HepG2 (cell line): ENCODE data around the gene CELSR2. TPM values are rescaled to one million over a fixed set of nuclear protein-coding genes. Genes with fewer than 3 reads are reported as not detected.
A peak's percentile ranks its signal among the peaks of the same experiment; 100 is the strongest.

Experiments
- ATF6 ChIP-seq: sonication (generic); formaldehyde crosslinking; conservative IDR thresholded peaks from 2 replicates; pipeline ENCODE4 v1.4.0; 2020; ENCODE audit warnings: missing genetic modification reagents
- DNMT3B ChIP-seq: conservative IDR thresholded peaks from 2 replicates; pipeline ENCODE4 v1.6.1; 2016; ENCODE audit warnings: missing biosample characterization, control low read depth
- EP300 ChIP-seq, 3 experiments: sonication (generic) in 1 of 3; formaldehyde crosslinking in 1 of 3; IDR thresholded peaks; 2 replicates each; pipeline versions ENCODE4 v1.5.1 to v1.6.1; 2011 to 2020; ENCODE audit warnings: low read depth in 2 of 3, low read length in 2 of 3, borderline replicate concordance in 1 of 3, improper control_type of control experiment in 1 of 3, mild to moderate bottlenecking in 1 of 3, missing genetic modification reagents in 1 of 3, moderate library complexity in 1 of 3
- HMGXB3 ChIP-seq: sonication (generic); formaldehyde crosslinking; IDR thresholded peaks from 2 replicates; pipeline ENCODE4 v1.4.0; 2020; ENCODE audit warnings: missing genetic modification reagents, borderline replicate concordance
- KAT2B ChIP-seq: fragments of 150-350 bp; IDR thresholded peaks from 2 replicates; pipeline ENCODE4 v1.6.1; 2014; ENCODE audit warnings: low read depth, low read length, borderline replicate concordance
- PCBP1 ChIP-seq: fragments of 200-400 bp; formaldehyde crosslinking; IDR thresholded peaks from 2 replicates; pipeline ENCODE4 v1.6.1; 2017; ENCODE audit warnings: mild to moderate bottlenecking, low read depth, low read length, borderline replicate concordance
- TBX3 ChIP-seq: fragments of 450-650 bp; IDR thresholded peaks from 2 replicates; pipeline ENCODE4 v1.6.1; 2017; ENCODE audit warnings: antibody characterized with exemption, mild to moderate bottlenecking, inconsistent platforms, borderline replicate concordance
- YY1 ChIP-seq: IDR thresholded peaks from 2 replicates; pipeline ENCODE4 v1.6.1; 2011; ENCODE audit warnings: low read length, low read depth, moderate library complexity, mild to moderate bottlenecking; ENCODE audit not compliant: insufficient read depth, insufficient replicate concordance
- ZNF724P ChIP-seq: sonication (generic); formaldehyde crosslinking; IDR thresholded peaks from 2 replicates; pipeline ENCODE4 v1.8.0; 2022; ENCODE audit warnings: missing genetic modification reagents, borderline replicate concordance
- polyA plus RNA-seq, 8 experiments: library from polyadenylated mRNA; depleted of rRNA in 3 of 8; stranded (reverse) in 7 of 8; unstranded in 1 of 8; fragments of >200 nt; fragmentation: Illumina TruSeq in 4 of 8; extraction: Trizol in 4 of 8; gene quantifications; 2 replicates each; pipeline versions ENCODE4 v1.2.1 to v1.2.3, GENCODE V29; 2011 to 2016; ENCODE audit warnings: low read depth in 4 of 8, missing spikeins in 1 of 8, mixed read lengths in 1 of 8; ENCODE audit not compliant: insufficient read depth in 1 of 8
- total RNA-seq, 5 experiments: library from RNA; depleted of rRNA; stranded (reverse); fragments of >200 nt; fragmentation: Illumina TruSeq; extraction: Trizol; gene quantifications; 2 replicates each; pipeline ENCODE4 v1.2.3, GENCODE V29; 2016; ENCODE audit warnings: low read depth in 1 of 5
- TF ChIP-seq, protein P1 (sequence below): sonication (generic); formaldehyde crosslinking; IDR thresholded peaks from 2 replicates; pipeline ENCODE4 v1.4.0; 2020; ENCODE audit warnings: missing genetic modification reagents, borderline replicate concordance
- TF ChIP-seq, protein P2 (sequence below): IDR thresholded peaks from 2 replicates; pipeline ENCODE4 v1.4.0; 2020; ENCODE audit warnings: mild to moderate bottlenecking, missing genetic modification reagents
- TF ChIP-seq, protein P3 (sequence below): sonication (generic); formaldehyde crosslinking; IDR thresholded peaks from 2 replicates; pipeline ENCODE4 v1.5.0; 2020; ENCODE audit warnings: mild to moderate bottlenecking, missing genetic modification reagents

CELSR2 gene
- total and polyA plus RNA-seq, 2 of the 13 experiments (the other 11 are each of a cell fraction or from before 2014, with no cell fraction given): 4.0 to 6.6 TPM

- TF ChIP-seq, protein P1, sequence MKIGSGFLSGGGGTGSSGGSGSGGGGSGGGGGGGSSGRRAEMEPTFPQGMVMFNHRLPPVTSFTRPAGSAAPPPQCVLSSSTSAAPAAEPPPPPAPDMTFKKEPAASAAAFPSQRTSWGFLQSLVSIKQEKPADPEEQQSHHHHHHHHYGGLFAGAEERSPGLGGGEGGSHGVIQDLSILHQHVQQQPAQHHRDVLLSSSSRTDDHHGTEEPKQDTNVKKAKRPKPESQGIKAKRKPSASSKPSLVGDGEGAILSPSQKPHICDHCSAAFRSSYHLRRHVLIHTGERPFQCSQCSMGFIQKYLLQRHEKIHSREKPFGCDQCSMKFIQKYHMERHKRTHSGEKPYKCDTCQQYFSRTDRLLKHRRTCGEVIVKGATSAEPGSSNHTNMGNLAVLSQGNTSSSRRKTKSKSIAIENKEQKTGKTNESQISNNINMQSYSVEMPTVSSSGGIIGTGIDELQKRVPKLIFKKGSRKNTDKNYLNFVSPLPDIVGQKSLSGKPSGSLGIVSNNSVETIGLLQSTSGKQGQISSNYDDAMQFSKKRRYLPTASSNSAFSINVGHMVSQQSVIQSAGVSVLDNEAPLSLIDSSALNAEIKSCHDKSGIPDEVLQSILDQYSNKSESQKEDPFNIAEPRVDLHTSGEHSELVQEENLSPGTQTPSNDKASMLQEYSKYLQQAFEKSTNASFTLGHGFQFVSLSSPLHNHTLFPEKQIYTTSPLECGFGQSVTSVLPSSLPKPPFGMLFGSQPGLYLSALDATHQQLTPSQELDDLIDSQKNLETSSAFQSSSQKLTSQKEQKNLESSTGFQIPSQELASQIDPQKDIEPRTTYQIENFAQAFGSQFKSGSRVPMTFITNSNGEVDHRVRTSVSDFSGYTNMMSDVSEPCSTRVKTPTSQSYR (CRISPR knock-in tag): no peak
- no peak for TF ChIP-seq TBX3
- TF ChIP-seq, protein P2, sequence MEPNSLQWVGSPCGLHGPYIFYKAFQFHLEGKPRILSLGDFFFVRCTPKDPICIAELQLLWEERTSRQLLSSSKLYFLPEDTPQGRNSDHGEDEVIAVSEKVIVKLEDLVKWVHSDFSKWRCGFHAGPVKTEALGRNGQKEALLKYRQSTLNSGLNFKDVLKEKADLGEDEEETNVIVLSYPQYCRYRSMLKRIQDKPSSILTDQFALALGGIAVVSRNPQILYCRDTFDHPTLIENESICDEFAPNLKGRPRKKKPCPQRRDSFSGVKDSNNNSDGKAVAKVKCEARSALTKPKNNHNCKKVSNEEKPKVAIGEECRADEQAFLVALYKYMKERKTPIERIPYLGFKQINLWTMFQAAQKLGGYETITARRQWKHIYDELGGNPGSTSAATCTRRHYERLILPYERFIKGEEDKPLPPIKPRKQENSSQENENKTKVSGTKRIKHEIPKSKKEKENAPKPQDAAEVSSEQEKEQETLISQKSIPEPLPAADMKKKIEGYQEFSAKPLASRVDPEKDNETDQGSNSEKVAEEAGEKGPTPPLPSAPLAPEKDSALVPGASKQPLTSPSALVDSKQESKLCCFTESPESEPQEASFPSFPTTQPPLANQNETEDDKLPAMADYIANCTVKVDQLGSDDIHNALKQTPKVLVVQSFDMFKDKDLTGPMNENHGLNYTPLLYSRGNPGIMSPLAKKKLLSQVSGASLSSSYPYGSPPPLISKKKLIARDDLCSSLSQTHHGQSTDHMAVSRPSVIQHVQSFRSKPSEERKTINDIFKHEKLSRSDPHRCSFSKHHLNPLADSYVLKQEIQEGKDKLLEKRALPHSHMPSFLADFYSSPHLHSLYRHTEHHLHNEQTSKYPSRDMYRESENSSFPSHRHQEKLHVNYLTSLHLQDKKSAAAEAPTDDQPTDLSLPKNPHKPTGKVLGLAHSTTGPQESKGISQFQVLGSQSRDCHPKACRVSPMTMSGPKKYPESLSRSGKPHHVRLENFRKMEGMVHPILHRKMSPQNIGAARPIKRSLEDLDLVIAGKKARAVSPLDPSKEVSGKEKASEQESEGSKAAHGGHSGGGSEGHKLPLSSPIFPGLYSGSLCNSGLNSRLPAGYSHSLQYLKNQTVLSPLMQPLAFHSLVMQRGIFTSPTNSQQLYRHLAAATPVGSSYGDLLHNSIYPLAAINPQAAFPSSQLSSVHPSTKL (CRISPR knock-in tag): no peak
- TF ChIP-seq PCBP1: no peak
- no peak for TF ChIP-seq EP300 (IDR thresholded peaks at IDR 0.05; ENCODE audit: low read depth in 2 of 2, low read length in 2 of 2)
- no peak for TF ChIP-seq EP300 (CRISPR knock-in tag; IDR thresholded peaks at IDR 0.05; ENCODE audit: borderline replicate concordance)
- TF ChIP-seq ZNF724P (CRISPR knock-in tag): 0 out of 2 replicates have a peak, but pooled peaks have one; percentile 32
- TF ChIP-seq KAT2B: no peak
- TF ChIP-seq ATF6 (CRISPR knock-in tag): no peak
- TF ChIP-seq, protein P3, sequence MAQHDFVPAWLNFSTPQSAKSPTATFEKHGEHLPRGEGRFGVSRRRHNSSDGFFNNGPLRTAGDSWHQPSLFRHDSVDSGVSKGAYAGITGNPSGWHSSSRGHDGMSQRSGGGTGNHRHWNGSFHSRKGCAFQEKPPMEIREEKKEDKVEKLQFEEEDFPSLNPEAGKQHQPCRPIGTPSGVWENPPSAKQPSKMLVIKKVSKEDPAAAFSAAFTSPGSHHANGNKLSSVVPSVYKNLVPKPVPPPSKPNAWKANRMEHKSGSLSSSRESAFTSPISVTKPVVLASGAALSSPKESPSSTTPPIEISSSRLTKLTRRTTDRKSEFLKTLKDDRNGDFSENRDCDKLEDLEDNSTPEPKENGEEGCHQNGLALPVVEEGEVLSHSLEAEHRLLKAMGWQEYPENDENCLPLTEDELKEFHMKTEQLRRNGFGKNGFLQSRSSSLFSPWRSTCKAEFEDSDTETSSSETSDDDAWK (CRISPR knock-in tag): no peak
- TF ChIP-seq DNMT3B (CRISPR knock-in tag): no peak
- peak; percentile 39 for TF ChIP-seq YY1
- TF ChIP-seq HMGXB3 (CRISPR knock-in tag): no peak
Observed at GRCh38 chr1:109239409-109240068, 9.8 kb upstream of the CELSR2 start (continued).
